NCI-H2029 (cell line): ENCODE data around the gene ANO2.

Experiments
- DNase-seq: peaks from one replicate; lab custom pipeline; 2025; lab: John Stamatoyannopoulos, UW

The ANO2 gene

DNA sequence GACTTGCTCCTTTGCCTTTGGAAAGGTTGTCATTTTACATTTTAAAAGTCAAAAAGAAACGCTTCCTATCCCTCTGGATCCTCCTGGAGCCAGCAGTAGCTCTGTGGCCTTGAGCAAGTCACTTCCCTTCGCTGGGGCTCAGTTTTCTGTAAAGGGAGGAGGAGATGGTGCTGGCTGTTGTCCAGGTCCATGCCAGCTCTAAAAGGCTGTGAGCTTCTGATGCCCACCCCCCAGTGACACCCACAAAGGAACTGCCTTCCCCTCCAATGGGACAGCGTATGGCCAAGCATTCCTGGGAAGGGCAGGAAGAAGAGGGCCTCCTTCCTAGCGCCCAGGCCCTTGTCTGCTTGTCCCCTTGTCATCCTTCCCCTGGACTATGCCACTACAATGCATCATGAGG lies 431.7 kb downstream of the ANO2 start:
- DNase-seq = no peak
